ENCODE measurements around the gene ACTR2.
"Not testable (repeated sequence)": the region's sequence is repeated elsewhere in the genome, so short reads cannot be mapped to it uniquely, and the experiment has no call there.

ACTR2 gene

DNA sequence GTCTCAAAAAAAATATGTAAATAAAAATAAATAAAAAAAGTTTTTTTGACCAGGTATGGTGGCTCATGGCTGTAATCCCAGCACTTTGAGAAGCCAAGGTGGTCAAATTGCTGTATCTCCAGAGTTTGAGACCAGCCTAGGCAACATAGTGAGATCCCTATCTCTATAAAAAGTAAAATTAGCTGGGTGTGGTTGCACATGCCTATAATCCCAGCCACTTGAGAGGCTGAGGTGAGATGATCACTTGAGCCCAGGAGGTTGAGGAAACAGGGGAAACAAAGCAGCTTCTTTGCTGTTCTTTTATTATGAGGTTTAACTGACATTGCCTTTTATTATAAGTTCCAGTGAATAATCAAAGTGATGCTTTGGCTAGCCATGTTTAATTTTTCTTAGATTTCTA, 25.0 kb downstream of the ACTR2 start:
- no peak overlapping the region for H3K4me2 ChIP-seq
- TF ChIP-seq Cebpa-rat (IDR thresholded peaks at IDR 0.05): no peak
- no peaks in the 10 kb centered on the region for H3K9me3 ChIP-seq (replicated peaks in 1 of 11)
- no peak overlapping the region for H3K4me3 ChIP-seq
- no peak overlapping the region for H3K27ac ChIP-seq
- peaks cover 38 to 100% (median 95%) of the 10 kb centered on the region in 11 experiments for H4K20me1 ChIP-seq
- H3K4me1 ChIP-seq: no peaks in the 10 kb centered on the region
- H3K27me3 ChIP-seq: no peaks in the 10 kb centered on the region
- peak overlapping the region in 1 of 11 experiments; percentile 48; a peak in 1 of 22 replicates for H3K9ac ChIP-seq
- peaks cover 84 to 98% (median 91%) of the 10 kb centered on the region in 11 experiments for H3K36me3 ChIP-seq

DNA sequence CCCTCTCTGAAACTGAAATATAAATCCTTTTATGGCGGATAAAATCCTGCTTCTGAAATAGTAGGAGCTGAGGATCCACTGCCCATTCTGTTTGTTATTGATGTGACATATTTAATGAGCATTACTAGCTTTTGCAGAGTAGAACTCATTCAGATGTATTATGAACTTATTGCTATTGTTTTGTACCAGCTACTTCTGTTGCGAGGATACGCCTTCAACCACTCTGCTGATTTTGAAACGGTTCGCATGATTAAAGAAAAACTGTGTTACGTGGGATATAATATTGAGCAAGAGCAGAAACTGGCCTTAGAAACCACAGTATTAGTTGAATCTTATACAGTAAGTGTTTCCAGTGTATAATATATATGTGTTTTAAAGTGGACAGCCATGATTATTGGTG, 27.7 kb downstream of the ACTR2 start:
- no peak overlapping the region for H3K9ac ChIP-seq
- no peak overlapping the region for H3K4me2 ChIP-seq
- peaks cover 81 to 98% (median 93%) of the 10 kb centered on the region in 11 experiments for H3K36me3 ChIP-seq
- no peak overlapping the region for H3K4me3 ChIP-seq
- no peaks in the 10 kb centered on the region for H3K27me3 ChIP-seq
- H3K4me1 ChIP-seq: no peaks in the 10 kb centered on the region
- peaks cover 53 to 100% (median 98%) of the 10 kb centered on the region in 11 experiments for H4K20me1 ChIP-seq
- no peaks in the 10 kb centered on the region for H3K9me3 ChIP-seq (replicated peaks in 1 of 11)
- no peak overlapping the region for H3K27ac ChIP-seq
- TF ChIP-seq Cebpa-rat (IDR thresholded peaks at IDR 0.05): no peak

GRCh38 chr2:65256054-65256453, 28.4 kb downstream of the ACTR2 start:
- Histone ChIP-seq H4K20me1 (peaks cover 60 to 100% (median 98%) of the 10 kb centered on the region in 11 experiments), H3K4me1 (no peaks in the 10 kb centered on the region), H3K27ac (no peak overlapping the region), H3K27me3 (no peaks in the 10 kb centered on the region), H3K4me2 (no peak overlapping the region), H3K36me3 (peaks cover 82 to 98% (median 93%) of the 10 kb centered on the region in 11 experiments), H3K9me3 (replicated peaks in 1 of 11) (no peaks in the 10 kb centered on the region), H3K4me3 (no peak overlapping the region), H3K9ac (no peak overlapping the region)
- TF ChIP-seq Cebpa-rat (IDR thresholded peaks at IDR 0.05): no peak

DNA sequence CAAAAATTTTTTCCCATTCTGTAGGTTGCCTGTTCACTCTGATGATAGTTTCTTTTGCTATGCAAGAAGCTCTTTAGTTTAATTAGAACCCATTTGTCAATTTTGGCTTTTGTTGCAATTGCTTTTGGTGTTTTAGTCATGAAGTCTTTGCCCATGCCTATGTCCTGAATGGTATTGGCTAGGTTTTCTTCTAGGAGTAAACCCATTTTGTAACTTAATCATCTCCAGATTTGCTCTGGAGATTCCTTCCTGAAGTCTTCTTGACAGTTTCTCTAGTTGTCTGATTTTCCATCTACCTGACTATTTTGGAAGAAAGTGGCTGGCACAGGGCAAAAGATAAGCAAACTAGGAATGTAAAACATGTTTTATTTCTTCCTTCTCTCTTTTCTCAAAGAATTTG, 30.2 kb downstream of the ACTR2 start:
- H3K4me2 ChIP-seq; H3K27me3 ChIP-seq; H3K4me1 ChIP-seq; H3K9ac ChIP-seq; H3K27ac ChIP-seq; H3K4me3 ChIP-seq; H3K9me3 ChIP-seq (replicated peaks in 1 of 11): not testable (repeated sequence)
- Histone ChIP-seq H4K20me1 (peaks cover 72 to 100% (median 99%) of the 10 kb centered on the region in 11 experiments), H3K36me3 (peaks cover 83 to 98% (median 93%) of the 10 kb centered on the region in 11 experiments)

DNA sequence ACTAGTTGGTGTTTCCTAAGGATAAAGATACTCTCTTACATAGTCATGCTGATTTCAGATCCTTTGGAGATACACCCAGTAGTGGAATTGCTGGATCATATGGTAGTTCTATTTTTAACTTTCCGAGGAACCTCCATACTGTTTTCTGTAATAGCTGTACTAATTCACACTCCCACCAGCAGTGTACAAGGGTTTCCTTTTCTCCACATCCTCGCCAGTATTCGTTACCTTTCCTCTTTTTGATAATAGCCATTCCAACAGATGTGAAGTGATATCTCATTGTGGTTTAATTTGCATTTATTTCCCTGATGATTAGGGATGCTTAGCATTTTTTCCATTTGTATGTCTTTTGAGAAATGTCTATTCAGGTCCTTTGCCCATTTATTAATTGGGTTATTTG, 34.0 kb downstream of the ACTR2 start:
- no peak overlapping the region for H3K4me2 ChIP-seq
- peaks cover 85 to 100% (median 99%) of the 10 kb centered on the region in 11 experiments for H4K20me1 ChIP-seq
- H3K27ac ChIP-seq: no peak overlapping the region
- H3K9ac ChIP-seq: no peak overlapping the region
- H3K36me3 ChIP-seq: peaks cover 83 to 98% (median 94%) of the 10 kb centered on the region in 11 experiments
- H3K4me3 ChIP-seq: no peak overlapping the region
- H3K9me3 ChIP-seq (replicated peaks in 1 of 11): no peaks in the 10 kb centered on the region
- TF ChIP-seq Cebpa-rat (IDR thresholded peaks at IDR 0.05): no peak
- no peaks in the 10 kb centered on the region for H3K27me3 ChIP-seq
- H3K4me1 ChIP-seq: peaks cover 0 to under 1% (median 0%) of the 10 kb centered on the region in 10 experiments; a peak in 1 of 20 replicates

DNA sequence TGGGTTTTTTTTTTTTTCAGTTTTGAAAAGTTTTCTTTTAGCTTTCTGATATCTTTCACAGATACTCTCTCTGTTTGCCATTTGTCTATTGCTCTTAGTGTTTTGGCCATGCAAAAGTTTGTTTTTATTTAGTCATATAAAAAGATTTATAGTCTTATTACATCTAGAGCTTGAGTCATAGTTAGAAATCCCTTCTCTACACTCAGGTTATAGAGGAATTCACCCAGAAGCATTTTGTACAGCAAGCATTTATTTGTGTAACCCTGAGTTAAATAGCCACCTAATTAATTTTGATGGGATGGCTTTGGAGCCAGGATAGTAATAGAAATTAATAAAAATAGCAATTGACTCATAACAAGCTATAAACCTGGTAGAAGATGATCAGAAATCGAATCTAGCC, 35.6 kb downstream of the ACTR2 start:
- Histone ChIP-seq H3K27ac (no peak overlapping the region), H4K20me1 (peaks cover 93 to 100% (median 100%) of the 10 kb centered on the region in 11 experiments), H3K4me1 (peaks cover 0 to 10% (median 0%) of the 10 kb centered on the region in 10 experiments; a peak in 5 of 20 replicates), H3K9ac (no peak overlapping the region), H3K4me2 (no peak overlapping the region), H3K36me3 (peaks cover 93 to 100% (median 98%) of the 10 kb centered on the region in 11 experiments), H3K4me3 (no peak overlapping the region), H3K9me3 (replicated peaks in 1 of 11) (no peaks in the 10 kb centered on the region), H3K27me3 (no peaks in the 10 kb centered on the region)
- TF ChIP-seq Cebpa-rat (IDR thresholded peaks at IDR 0.05): no peak

GRCh38 chr2:65263986-65264385, 36.4 kb downstream of the ACTR2 start:
- peaks cover 93 to 100% (median 100%) of the 10 kb centered on the region in 11 experiments for H4K20me1 ChIP-seq
- no peak overlapping the region for H3K4me2 ChIP-seq
- H3K9ac ChIP-seq: no peak overlapping the region
- no peak overlapping the region for H3K27ac ChIP-seq
- H3K9me3 ChIP-seq (replicated peaks in 1 of 11): no peaks in the 10 kb centered on the region
- H3K4me1 ChIP-seq: peaks cover 0 to 17% (median 2%) of the 10 kb centered on the region in 10 experiments; a peak in 7 of 20 replicates
- no peak overlapping the region for H3K4me3 ChIP-seq
- TF ChIP-seq Cebpa-rat (IDR thresholded peaks at IDR 0.05): no peak
- no peaks in the 10 kb centered on the region for H3K27me3 ChIP-seq
- peaks cover 93 to 100% (median 98%) of the 10 kb centered on the region in 11 experiments for H3K36me3 ChIP-seq

- Histone ChIP-seq H3K27ac (no peak overlapping the region), H3K36me3 (peaks cover 89 to 100% (median 99%) of the 10 kb centered on the region in 11 experiments), H3K4me1 (peaks cover 0 to 20% (median 3%) of the 10 kb centered on the region in 10 experiments; a peak in 7 of 20 replicates), H3K27me3 (no peaks in the 10 kb centered on the region), H3K4me2 (no peak overlapping the region), H4K20me1 (peaks cover 87 to 100% (median 94%) of the 10 kb centered on the region in 11 experiments), H3K4me3 (no peak overlapping the region), H3K9me3 (replicated peaks in 1 of 11) (no peaks in the 10 kb centered on the region), H3K9ac (no peak overlapping the region)
- no peak for TF ChIP-seq Cebpa-rat (IDR thresholded peaks at IDR 0.05)
These were observed 37.4 kb downstream of the ACTR2 start for GRCh38 chr2:65264821-65265670.

- no peak overlapping the region for H3K4me3 ChIP-seq
- H3K4me2 ChIP-seq: no peak overlapping the region
- peaks cover 81 to 100% (median 90%) of the 10 kb centered on the region in 11 experiments for H4K20me1 ChIP-seq
- H3K36me3 ChIP-seq: peaks cover 89 to 100% (median 99%) of the 10 kb centered on the region in 11 experiments
- H3K4me1 ChIP-seq: peaks cover 0 to 20% (median 3%) of the 10 kb centered on the region in 10 experiments; a peak in 7 of 20 replicates
- H3K9ac ChIP-seq: no peak overlapping the region
- H3K27me3 ChIP-seq: no peaks in the 10 kb centered on the region
- no peak overlapping the region for H3K27ac ChIP-seq
- TF ChIP-seq Cebpa-rat (IDR thresholded peaks at IDR 0.05): no peak
- H3K9me3 ChIP-seq (replicated peaks in 1 of 11): no peaks in the 10 kb centered on the region
These were observed 38.0 kb downstream of the ACTR2 start for GRCh38 chr2:65265671-65266045.
